Measurements from ENCODE around the gene CADPS2. TPM values are rescaled to one million over a fixed set of nuclear protein-coding genes. Genes with fewer than 3 reads are reported as not detected.

Gene CADPS2
- total and polyA plus RNA-seq, 10 of the 15 experiments (the other 5 are each of a cell fraction or from before 2014, with no cell fraction given) = 0.05 to 7.5 (median 0.25) TPM

- no peak for TF ChIP-seq PRDM15 (CRISPR knock-in tag; IDR thresholded peaks at IDR 0.05)
- no peak for TF ChIP-seq SPI1 (IDR thresholded peaks at IDR 0.05; ENCODE audit: borderline replicate concordance, insufficient read depth, low read depth, low read length)
- TF ChIP-seq PAX5 (IDR thresholded peaks at IDR 0.05; ENCODE audit: borderline replicate concordance, low read depth, low read length) = no peak
- TF ChIP-seq MEF2A (IDR thresholded peaks at IDR 0.05; ENCODE audit: insufficient read depth, low read depth, low read length) = no peak
- TF ChIP-seq CHD4 (IDR thresholded peaks at IDR 0.05) = no peak
- TF ChIP-seq CREB1 (IDR thresholded peaks at IDR 0.05; ENCODE audit: low read depth) = no peak
- TF ChIP-seq NFYB (IDR thresholded peaks at IDR 0.05; ENCODE audit: insufficient read depth, low read depth, low read length) = no peak
- no peak for TF ChIP-seq KAT2A (conservative IDR thresholded peaks at IDR 0.05; ENCODE audit: control insufficient read depth, low read depth, low read length)
- TF ChIP-seq SUPT20H (IDR thresholded peaks at IDR 0.05; ENCODE audit: borderline replicate concordance, control insufficient read depth, low read depth, low read length) = no peak
- no peak for TF ChIP-seq ZBTB40 (IDR thresholded peaks at IDR 0.05; ENCODE audit: borderline replicate concordance)
- 0 out of 2 replicates have a peak, but pooled peaks have one; percentile 55 for TF ChIP-seq BMI1 (IDR thresholded peaks at IDR 0.05; ENCODE audit: borderline replicate concordance)
- no peak for TF ChIP-seq STAT1 (conservative IDR thresholded peaks at IDR 0.05)
- peak; percentile 11; the same call in 1 of the 2 replicates for TF ChIP-seq ZNF24 (IDR thresholded peaks at IDR 0.05)
- no peak for TF ChIP-seq ESRRA (IDR thresholded peaks at IDR 0.05; ENCODE audit: low read length)
- TF ChIP-seq MXI1 (IDR thresholded peaks at IDR 0.05; ENCODE audit: low read depth, low read length) = no peak
- TF ChIP-seq TCF12 (IDR thresholded peaks at IDR 0.05; ENCODE audit: low read depth, low read length) = peak; percentile 56; the same call in 1 of the 2 replicates
- TF ChIP-seq NFYA (IDR thresholded peaks at IDR 0.05; ENCODE audit: borderline replicate concordance, low read depth, low read length) = no peak
- TF ChIP-seq MYC (IDR thresholded peaks at IDR 0.05; ENCODE audit: insufficient read depth, insufficient read length, insufficient replicate concordance, low read length, severe bottlenecking) = no peak
- TF ChIP-seq IRF4 (IDR thresholded peaks at IDR 0.05; ENCODE audit: low read depth, low read length) = peak; percentile 54; the same call in 1 of the 2 replicates
- no peak for TF ChIP-seq NR2C1 (IDR thresholded peaks at IDR 0.05)
- TF ChIP-seq CBX5 (IDR thresholded peaks at IDR 0.05; ENCODE audit: low read depth) = no peak
Observed at GRCh38 chr7:122383934-122384333, 502.3 kb downstream of the CADPS2 start (continued).
